Panc1 (cell line): ENCODE measurements around the gene SYF2. TPM values are rescaled to one million over a fixed set of nuclear protein-coding genes. Genes with fewer than 3 reads are reported as not detected.

Experiments used
- ATAC-seq: fragments of 200-7000 bp; cut with Tn5 transposase; 2 replicates; pipeline ENCODE4 v1.9.1; 2020; ENCODE audit warnings: mild to moderate bottlenecking, moderate library complexity
- BruUV-seq: library from RNA; stranded (reverse); fragments of 400-500 nt; replicated peaks from 2 replicates; lab custom pipeline; 2021; lab: Mats Ljungman, UMichigan
- CTCF ChIA-PET: fragments of 300-600 bp; sonication (Branson Sonifier 250); formaldehyde crosslinking; loops from one replicate; lab custom pipeline; 2022; ENCODE audit warnings: antibody characterized with exemption; lab: Charles Lee
- POLR2A ChIA-PET: fragments of 300-600 bp; sonication (Branson Sonifier 250); formaldehyde crosslinking; loops from one replicate; lab custom pipeline; 2022; ENCODE audit warnings: antibody characterized with exemption; lab: Charles Lee
- DNase-seq: peaks from one replicate; pipeline ENCODE4 v3.0.0-alpha.2; 2010; ENCODE audit warnings: low read depth, low spot score
- H3K27ac ChIP-seq: 2 replicates; pipeline ENCODE4 v1.5.1; 2011; ENCODE audit warnings: mild to moderate bottlenecking, low read length, inconsistent platforms
- H3K27me3 ChIP-seq: fragments of 200-500 bp; sonication (Bioruptor generic); 2 replicates; pipeline ENCODE4 v1.6.0; 2014; ENCODE audit warnings: low read length, inconsistent platforms; ENCODE audit not compliant: control insufficient read depth, insufficient read depth
- H3K36me3 ChIP-seq: fragments of 200-500 bp; sonication (Bioruptor generic); 2 replicates; pipeline ENCODE4 v1.5.1; 2014; ENCODE audit warnings: inconsistent platforms, mild to moderate bottlenecking, low read length, moderate library complexity; ENCODE audit not compliant: control insufficient read depth, insufficient read depth
- H3K4me1 ChIP-seq: 2 replicates; pipeline ENCODE4 v1.5.1; 2011; ENCODE audit warnings: inconsistent platforms, mild to moderate bottlenecking, low read length, moderate library complexity; ENCODE audit not compliant: control insufficient read depth, insufficient read depth
- H3K4me3 ChIP-seq, 2 experiments: 2 replicates each; pipeline ENCODE4 v1.5.1; 2011 to 2012; ENCODE audit warnings: low read depth in 2 of 2, low read length in 2 of 2, mild to moderate bottlenecking in 2 of 2, inconsistent platforms in 1 of 2, moderate library complexity in 1 of 2
- H3K9me3 ChIP-seq: fragments of 200-500 bp; sonication (Bioruptor generic); 2 replicates; pipeline ENCODE4 v1.5.1; 2014; ENCODE audit warnings: low read depth, mild to moderate bottlenecking, inconsistent platforms, low read length, moderate library complexity; ENCODE audit not compliant: control insufficient read depth, insufficient read depth
- CTCF ChIP-seq: fragments of 450-650 bp; IDR thresholded peaks from 2 replicates; pipeline ENCODE4 v1.5.1; 2017; ENCODE audit warnings: mild to moderate bottlenecking
- POLR2AphosphoS5 ChIP-seq: IDR thresholded peaks from 2 replicates; pipeline ENCODE4 v1.6.1; 2012; ENCODE audit warnings: mild to moderate bottlenecking, low read depth, low read length, moderate library complexity
- REST ChIP-seq, 2 experiments: IDR thresholded peaks; 2 replicates each; pipeline ENCODE4 v1.6.1; 2011 to 2012; ENCODE audit warnings: low read depth in 2 of 2, control low read depth in 1 of 2, low read length in 1 of 2, mild to moderate bottlenecking in 1 of 2, moderate library complexity in 1 of 2; ENCODE audit not compliant: insufficient read depth in 1 of 2
- SIN3A ChIP-seq: IDR thresholded peaks from 2 replicates; pipeline ENCODE4 v1.6.1; 2012; ENCODE audit warnings: low read depth, mild to moderate bottlenecking, low read length, moderate library complexity, borderline replicate concordance; ENCODE audit not compliant: insufficient read depth
- TCF7L2 ChIP-seq: IDR thresholded peaks from 2 replicates; pipeline ENCODE4 v1.6.1; 2011; ENCODE audit warnings: mild to moderate bottlenecking, low read depth, low read length, inconsistent platforms
- in situ Hi-C: cut with HindIII; loops from 2 replicates; pipeline ENCODE4 v1.10.0; 2016; ENCODE audit warnings: low sequenced_read_pairs, low pct_unique_long_range_greater_than_20kb
- intact Hi-C: fragments of 100-400 bp; cut with micrococcal nuclease; formaldehyde crosslinking; loops from one replicate; pipeline ENCODE4 v1.10.0; 2022; ENCODE audit not compliant: unreplicated experiment
- total RNA-seq: library from RNA; stranded (reverse); gene quantifications from one replicate; pipeline ENCODE4 v1.2.1, GENCODE V29; 2021; ENCODE audit not compliant: unreplicated experiment

SYF2 gene
- total RNA-seq, 1 experiment from 2014 or later: 28.9 TPM

- ATAC-seq: no peak
- intact Hi-C loops: no loop called here
- DNase-seq: no peak
- Histone ChIP-seq H3K4me1 (no peaks in the 10 kb centered on the region), H3K4me3 (no peak overlapping the region), H3K9me3 (no peaks in the 10 kb centered on the region), H3K36me3 (no peaks in the 10 kb centered on the region), H3K27me3 (no peaks in the 10 kb centered on the region), H3K27ac (no peak overlapping the region)
- CTCF ChIA-PET: no interaction called here
- POLR2A ChIA-PET: no interaction called here
- BruUV-seq: no TSS peak
- in situ Hi-C loops: no loop called here
- TF ChIP-seq TCF7L2 (no peak), POLR2AphosphoS5 (no peak), CTCF (no peak), SIN3A (no peak), REST (IDR thresholded peaks at IDR 0.05; ENCODE audit: insufficient read depth in 1 of 2, low read depth in 2 of 2, low read length in 1 of 2) (no peak)
These were observed 51.3 kb downstream of the SYF2 start for GRCh38 chr1:25180996-25181395.

GRCh38 chr1:25178917-25179561, 53.3 kb downstream of the SYF2 start:
- TF ChIP-seq POLR2AphosphoS5: no peak
- TF ChIP-seq SIN3A: no peak
- TF ChIP-seq REST (IDR thresholded peaks at IDR 0.05; ENCODE audit: insufficient read depth in 1 of 2, low read depth in 2 of 2, low read length in 1 of 2): no peak
- TF ChIP-seq CTCF: no peak
- TF ChIP-seq TCF7L2: no peak
- Histone ChIP-seq H3K36me3 (no peaks in the 10 kb centered on the region), H3K4me1 (no peaks in the 10 kb centered on the region), H3K27ac (no peak overlapping the region), H3K4me3 (no peak overlapping the region), H3K27me3 (no peaks in the 10 kb centered on the region), H3K9me3 (no peaks in the 10 kb centered on the region)
- CTCF ChIA-PET: no interaction called here
- BruUV-seq: no TSS peak
- in situ Hi-C loops: no loop called here
- intact Hi-C loops: no loop called here
- ATAC-seq (no peak), DNase-seq (no peak)
- POLR2A ChIA-PET: no interaction called here
